Lower lobe of right lung (tissue), 2 donors: ENCODE measurements around the gene METTL14. TPM values are rescaled to one million over a fixed set of nuclear protein-coding genes. Genes with fewer than 3 reads are reported as not detected.

Experiments used
- ATAC-seq, 2 donors: fragments of 200-7000 bp; cut with Tn5 transposase; one replicate each; pipeline ENCODE4 v1.9.1; 2020 to 2022; ENCODE audit warnings: mild to moderate bottlenecking in 2 of 2, moderate library complexity in 2 of 2
- DNase-seq: peaks from one replicate; pipeline ENCODE4 v3.0.0-alpha.2; 2020
- H3K27ac ChIP-seq: fragments of 200-600 bp; one replicate; pipeline ENCODE4 v1.8.0; 2022
- H3K27me3 ChIP-seq: fragments of 200-600 bp; one replicate; pipeline ENCODE4 v1.8.0; 2022; ENCODE audit warnings: low read depth
- H3K36me3 ChIP-seq: fragments of 200-600 bp; one replicate; pipeline ENCODE4 v1.8.0; 2022; ENCODE audit warnings: mild to moderate bottlenecking
- H3K4me1 ChIP-seq: fragments of 200-600 bp; one replicate; pipeline ENCODE4 v1.8.0; 2022
- H3K4me3 ChIP-seq: fragments of 200-600 bp; one replicate; pipeline ENCODE4 v1.8.0; 2022; ENCODE audit warnings: mild to moderate bottlenecking
- H3K9me3 ChIP-seq: fragments of 200-600 bp; one replicate; pipeline ENCODE4 v1.8.0; 2022
- intact Hi-C: fragments of 100-400 bp; cut with DNase I; formaldehyde crosslinking; loops from one replicate; pipeline ENCODE4 v1.11.0; 2022
- total RNA-seq: library from RNA; stranded (reverse); fragmentation: NEBNext Ultra II Directional; extraction: Animal tissue kit (Norgen Biotek cat#: 25700); gene quantifications from one replicate; pipeline ENCODE4 v1.2.1, GENCODE V29; 2021
- TF ChIP-seq, protein P1 (sequence below): fragments of 200-600 bp; IDR thresholded peaks from one replicate; pipeline ENCODE4 v1.8.0; 2022; ENCODE audit warnings: antibody characterized with exemption, mild to moderate bottlenecking
- donor health status: DM: no; HTN: yes; CAD: no; lungs with severe emphysema.

The METTL14 gene
- total RNA-seq, 1 donor from 2014 or later: 48.7 TPM

- TF ChIP-seq, protein P1, sequence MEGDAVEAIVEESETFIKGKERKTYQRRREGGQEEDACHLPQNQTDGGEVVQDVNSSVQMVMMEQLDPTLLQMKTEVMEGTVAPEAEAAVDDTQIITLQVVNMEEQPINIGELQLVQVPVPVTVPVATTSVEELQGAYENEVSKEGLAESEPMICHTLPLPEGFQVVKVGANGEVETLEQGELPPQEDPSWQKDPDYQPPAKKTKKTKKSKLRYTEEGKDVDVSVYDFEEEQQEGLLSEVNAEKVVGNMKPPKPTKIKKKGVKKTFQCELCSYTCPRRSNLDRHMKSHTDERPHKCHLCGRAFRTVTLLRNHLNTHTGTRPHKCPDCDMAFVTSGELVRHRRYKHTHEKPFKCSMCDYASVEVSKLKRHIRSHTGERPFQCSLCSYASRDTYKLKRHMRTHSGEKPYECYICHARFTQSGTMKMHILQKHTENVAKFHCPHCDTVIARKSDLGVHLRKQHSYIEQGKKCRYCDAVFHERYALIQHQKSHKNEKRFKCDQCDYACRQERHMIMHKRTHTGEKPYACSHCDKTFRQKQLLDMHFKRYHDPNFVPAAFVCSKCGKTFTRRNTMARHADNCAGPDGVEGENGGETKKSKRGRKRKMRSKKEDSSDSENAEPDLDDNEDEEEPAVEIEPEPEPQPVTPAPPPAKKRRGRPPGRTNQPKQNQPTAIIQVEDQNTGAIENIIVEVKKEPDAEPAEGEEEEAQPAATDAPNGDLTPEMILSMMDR: no peak
- intact Hi-C loops: no loop called here
- no peak overlapping the region for H3K4me3 ChIP-seq
- no peak overlapping the region for H3K27ac ChIP-seq
- peaks cover 22% of the 10 kb centered on the region for H3K4me1 ChIP-seq
- ATAC-seq (no peak), DNase-seq (no peak)
- H3K36me3 ChIP-seq: peaks cover 44% of the 10 kb centered on the region
- H3K27me3 ChIP-seq: no peaks in the 10 kb centered on the region
- H3K9me3 ChIP-seq: no peaks in the 10 kb centered on the region
Measured at GRCh38 chr4:118760493-118760892, 75.3 kb downstream of the METTL14 start.

DNA sequence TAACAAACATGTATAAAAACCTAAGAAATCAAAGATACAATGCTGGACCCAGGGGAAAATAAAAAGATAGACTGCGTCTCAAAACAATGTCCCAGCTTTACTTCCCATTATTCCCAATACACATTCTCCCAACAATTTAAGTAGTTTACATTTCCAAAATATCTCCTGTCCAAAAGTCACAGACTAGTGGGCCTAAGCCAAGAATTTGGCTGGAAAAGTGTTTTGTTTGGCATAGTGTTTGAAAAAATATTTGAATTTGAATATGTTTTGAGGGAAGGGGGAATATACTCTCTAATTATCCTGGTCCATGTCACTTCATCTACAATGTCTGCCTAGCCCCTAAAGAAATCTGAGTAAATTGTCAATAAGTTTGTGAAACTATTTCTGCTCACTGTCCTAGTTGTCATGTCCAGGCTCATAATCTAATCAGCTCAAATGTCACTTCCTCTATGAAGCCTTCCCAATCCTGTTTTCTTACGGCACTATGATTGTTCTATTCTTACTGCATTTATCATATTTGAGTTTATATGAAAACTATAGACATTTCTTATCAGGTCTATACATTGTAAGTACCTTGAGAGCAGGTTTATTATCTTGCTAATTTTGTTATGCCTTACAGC is 76.3 kb downstream of the METTL14 start:
- TF ChIP-seq, protein P1: no peak
- Histone ChIP-seq H3K27ac (no peak overlapping the region), H3K27me3 (no peaks in the 10 kb centered on the region), H3K9me3 (no peaks in the 10 kb centered on the region), H3K4me1 (peaks cover 32% of the 10 kb centered on the region), H3K4me3 (no peak overlapping the region), H3K36me3 (peaks cover 51% of the 10 kb centered on the region)
- intact Hi-C loops: no loop called here
- no peak for DNase-seq
- ATAC-seq: no peak

- no peaks in the 10 kb centered on the region for H3K9me3 ChIP-seq
- peaks cover 31% of the 10 kb centered on the region for H3K4me1 ChIP-seq
- no peak overlapping the region for H3K27ac ChIP-seq
- DNase-seq (no peak), ATAC-seq (no peak)
- TF ChIP-seq, protein P1: no peak
- intact Hi-C loops: no loop called here
- peaks cover 51% of the 10 kb centered on the region for H3K36me3 ChIP-seq
- no peaks in the 10 kb centered on the region for H3K27me3 ChIP-seq
- no peak overlapping the region for H3K4me3 ChIP-seq
Measured at GRCh38 chr4:118762155-118762554, 77.0 kb downstream of the METTL14 start.

- Histone ChIP-seq H3K9me3 (no peaks in the 10 kb centered on the region), H3K27ac (no peak overlapping the region), H3K4me3 (no peak overlapping the region), H3K36me3 (peaks cover 52% of the 10 kb centered on the region), H3K4me1 (peaks cover 25% of the 10 kb centered on the region), H3K27me3 (no peaks in the 10 kb centered on the region)
- no peak for ATAC-seq
- TF ChIP-seq, protein P1: no peak
- intact Hi-C loops: no loop called here
- DNase-seq: no peak
Measured at GRCh38 chr4:118762730-118763477, 77.7 kb downstream of the METTL14 start.

Other genes starting within 250 kb of the METTL14 start
- gene SEC24D, start 150.7 kb downstream of the METTL14 start, total RNA-seq: 45.7 TPM
- gene SYNPO2, start 203.5 kb downstream of the METTL14 start, total RNA-seq: 26.2 TPM